Naive thymus-derived CD8-positive, alpha-beta T cell (primary cell): ENCODE results near the gene SLC7A4. TPM values are rescaled to one million over a fixed set of nuclear protein-coding genes. Genes with fewer than 3 reads are reported as not detected.

Source experiments
- ATAC-seq, 2 donors: fragments of 150-1000 bp; cut with Tn5 transposase in 1 of 2; sonication (Bioruptor Pico), chemical (Tn5 transposase) in 1 of 2; 1 replicate in 1 of 2; 2 replicates in 1 of 2; pipeline ENCODE4 v1.10.0; 2021; ENCODE audit warnings: mild to moderate bottlenecking in 2 of 2, moderate library complexity in 2 of 2
- POLR2A ChIA-PET: fragments of 350-600 bp; sonication (Branson Sonifier 250); formaldehyde crosslinking; loops from one replicate; lab custom pipeline; 2021; ENCODE audit warnings: antibody characterized with exemption; lab: Charles Lee
- DNase-seq, 10 donors: peaks; one replicate each; pipeline versions ENCODE4 v3.0.0 to v3.0.0-alpha.2; 2020 to 2022
- H3K27ac Mint-ChIP-seq, 10 donors: one replicate each; pipeline ENCODE4 v1.8.0; 2020 to 2022; ENCODE audit warnings: mild to moderate bottlenecking in 10 of 10, mixed read lengths in 10 of 10, moderate library complexity in 4 of 10, inconsistent platforms in 1 of 10
- H3K27me3 Mint-ChIP-seq, 5 donors: one replicate each; pipeline ENCODE4 v1.8.0; 2021 to 2022; ENCODE audit warnings: mixed read lengths in 5 of 5
- H3K36me3 Mint-ChIP-seq, 3 donors: one replicate each; pipeline ENCODE4 v1.8.0; 2020 to 2022; ENCODE audit warnings: mixed read lengths in 3 of 3, mild to moderate bottlenecking in 2 of 3, inconsistent platforms in 1 of 3
- H3K4me1 Mint-ChIP-seq, 4 donors: one replicate each; pipeline ENCODE4 v1.8.0; 2021 to 2022; ENCODE audit warnings: mixed read lengths in 4 of 4
- H3K4me3 Mint-ChIP-seq, 10 donors: one replicate each; pipeline ENCODE4 v1.8.0; 2020 to 2022; ENCODE audit warnings: mild to moderate bottlenecking in 10 of 10, mixed read lengths in 10 of 10, moderate library complexity in 6 of 10, inconsistent platforms in 1 of 10
- H3K9me3 Mint-ChIP-seq, 9 donors: one replicate each; pipeline ENCODE4 v1.8.0; 2020 to 2022; ENCODE audit warnings: mixed read lengths in 9 of 9, mild to moderate bottlenecking in 3 of 9, inconsistent platforms in 1 of 9, moderate library complexity in 1 of 9
- polyA plus RNA-seq, 3 donors: library from polyadenylated mRNA; unstranded; fragments of 300-500 nt; fragmentation: Illumina TruSeq; gene quantifications; one replicate each; pipeline ENCODE4 v1.2.3, GENCODE V29; 2021
- total RNA-seq, 8 experiments: library from RNA in 2 of 8; stranded (reverse) in 2 of 8; gene quantifications; one replicate each; pipeline ENCODE4 v1.2.3 and lab custom pipeline; 2021 to 2026

The SLC7A4 gene
- total and polyA plus RNA-seq, 5 experiments from 2014 or later = 0.69 to 1.4 (median 1.2) TPM

GRCh38 chr22:20990184-20991180 lies 41.9 kb downstream of the SLC7A4 start:
- no peaks in the 10 kb centered on the region for H3K27me3 Mint-ChIP-seq
- ATAC-seq (no peak), DNase-seq (no peak)
- H3K27ac Mint-ChIP-seq = peak overlapping the region in 2 of 10 donors; percentile 18 to 67
- H3K4me1 Mint-ChIP-seq = peaks cover 0 to 15% (median 4%) of the 10 kb centered on the region in 4 donors
- H3K36me3 Mint-ChIP-seq = peaks cover 0 to 33% (median 2%) of the 10 kb centered on the region in 3 donors
- no peak overlapping the region for H3K4me3 Mint-ChIP-seq
- POLR2A ChIA-PET = interaction anchor here (1.2 to 3.3 kb wide), 3 partner anchors 9 to 12 kb away, joined by 5 to 16 read pairs (median 12); partner anchors contain the start of genes LZTR1 and THAP7
- no peaks in the 10 kb centered on the region for H3K9me3 Mint-ChIP-seq

DNA sequence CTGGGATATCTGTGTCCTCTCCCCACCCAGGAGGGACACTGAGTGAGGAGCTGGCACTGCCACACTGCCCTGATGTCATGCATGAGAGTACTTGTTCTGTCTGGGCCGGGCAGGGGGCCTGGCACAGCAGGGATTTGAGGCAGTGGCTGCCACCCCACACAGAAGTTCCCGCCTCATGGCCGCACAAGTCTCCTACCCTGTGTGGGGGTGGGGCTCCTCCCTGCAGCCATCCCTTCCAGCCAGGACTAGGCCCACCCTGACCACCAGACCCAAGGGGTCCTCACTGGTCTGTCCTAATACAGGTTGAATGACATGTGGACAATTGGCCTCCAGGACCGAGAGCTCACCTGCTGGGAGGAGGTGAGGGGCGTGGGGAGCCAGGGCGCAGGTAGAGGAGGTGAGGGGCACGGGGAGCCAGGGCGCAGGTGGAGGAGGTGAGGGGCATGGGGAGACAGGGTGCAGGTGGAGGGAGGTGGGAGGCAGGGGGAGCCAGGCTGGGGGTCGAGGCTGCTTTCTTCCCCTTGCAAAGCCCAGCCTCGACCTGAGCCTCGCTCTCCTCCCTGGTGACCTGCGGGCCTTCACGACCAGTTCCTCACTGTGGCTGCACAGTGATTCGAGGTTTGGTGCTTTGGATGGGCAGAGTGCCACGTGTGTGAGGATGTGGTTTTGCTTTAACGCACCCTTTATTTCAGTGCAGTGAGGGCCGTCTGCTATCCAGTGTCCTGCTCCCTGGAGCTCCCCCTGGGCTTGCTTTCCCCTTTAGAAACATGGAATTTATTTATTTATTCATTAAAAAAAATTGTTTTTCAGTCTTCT lies 42.8 kb downstream of the SLC7A4 start:
- POLR2A ChIA-PET = interaction anchor here (1.2 to 3.3 kb wide), 2 partner anchors 10 to 13 kb away, joined by 5 to 16 read pairs; partner anchors contain the start of gene THAP7
- Mint-ChIP-seq H3K27me3 (no peaks in the 10 kb centered on the region), H3K27ac (no peak overlapping the region), H3K4me3 (peak overlapping the region in 1 of 10 donors; percentile 19), H3K9me3 (no peaks in the 10 kb centered on the region), H3K4me1 (peaks cover 0 to 18% (median 4%) of the 10 kb centered on the region in 4 donors), H3K36me3 (peaks cover 0 to 31% (median 2%) of the 10 kb centered on the region in 3 donors)
- no peak for DNase-seq
- ATAC-seq = no peak

GRCh38 chr22:20988573-20989322 lies 43.6 kb downstream of the SLC7A4 start:
- no peaks in the 10 kb centered on the region for H3K9me3 Mint-ChIP-seq
- DNase-seq (no peak), ATAC-seq (no peak)
- H3K36me3 Mint-ChIP-seq = peaks cover 0 to 31% (median 2%) of the 10 kb centered on the region in 3 donors
- peaks cover 5 to 24% (median 8%) of the 10 kb centered on the region in 4 donors for H3K4me1 Mint-ChIP-seq
- POLR2A ChIA-PET = interaction anchor here (3.3 kb wide), 1 partner anchor 11 kb away, joined by 16 read pairs; no protein-coding TSS in a partner anchor
- H3K27me3 Mint-ChIP-seq = no peaks in the 10 kb centered on the region
- no peak overlapping the region for H3K4me3 Mint-ChIP-seq
- H3K27ac Mint-ChIP-seq = no peak overlapping the region

DNA sequence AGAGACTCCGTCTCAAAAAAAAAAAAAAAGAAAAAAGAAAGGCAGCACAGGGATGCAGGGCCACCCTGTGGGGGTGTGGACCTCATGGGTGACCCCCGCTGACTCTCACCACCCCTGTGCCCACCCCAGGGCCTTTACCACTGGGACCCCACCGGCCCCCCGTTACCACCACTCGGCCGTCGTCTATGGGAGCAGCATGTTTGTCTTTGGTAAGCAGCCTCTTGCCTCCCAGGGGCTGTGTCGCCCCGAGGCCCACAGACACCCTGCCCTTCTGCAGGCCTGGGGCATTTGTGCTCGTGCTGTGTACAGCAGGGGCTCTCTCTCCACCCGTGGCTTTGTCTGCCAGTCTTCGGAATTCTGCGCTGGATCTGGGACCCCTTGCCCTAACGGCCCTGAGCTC lies 45.0 kb downstream of the SLC7A4 start:
- H3K9me3 Mint-ChIP-seq = no peaks in the 10 kb centered on the region
- POLR2A ChIA-PET = interaction anchor here (0.8 kb wide), 1 partner anchor 11 kb away, joined by 3 read pairs; no protein-coding TSS in a partner anchor

GRCh38 chr22:20986365-20986764 lies 46.0 kb downstream of the SLC7A4 start:
- POLR2A ChIA-PET = interaction anchor here (0.6 to 0.9 kb wide), 2 partner anchors 10 to 16 kb away, joined by 3 read pairs; partner anchors contain the start of gene THAP7
- no peak for ATAC-seq
- peaks cover 0 to 27% (median 2%) of the 10 kb centered on the region in 3 donors for H3K36me3 Mint-ChIP-seq

More for the DNA sequence above, 45.0 kb downstream of the SLC7A4 start:
- no peaks in the 10 kb centered on the region for H3K27me3 Mint-ChIP-seq
- no peak overlapping the region for H3K4me3 Mint-ChIP-seq
- H3K4me1 Mint-ChIP-seq = peaks cover 16 to 38% (median 19%) of the 10 kb centered on the region in 4 donors
- ATAC-seq = no peak
- no peak overlapping the region for H3K27ac Mint-ChIP-seq
- peaks cover 0 to 31% (median 2%) of the 10 kb centered on the region in 3 donors for H3K36me3 Mint-ChIP-seq
- DNase-seq = no peak

GRCh38 chr22:20985720-20986119 lies 46.6 kb downstream of the SLC7A4 start:
- Mint-ChIP-seq H3K4me3 (no peak overlapping the region), H3K4me1 (peaks cover 23 to 48% (median 32%) of the 10 kb centered on the region in 4 donors), H3K9me3 (no peaks in the 10 kb centered on the region), H3K27me3 (no peaks in the 10 kb centered on the region), H3K36me3 (peaks cover 0 to 25% (median 2%) of the 10 kb centered on the region in 3 donors), H3K27ac (no peak overlapping the region)
- POLR2A ChIA-PET = interaction anchor here (0.6 to 0.9 kb wide), 3 partner anchors 11 to 64 kb away, joined by 3 to 5 read pairs (median 3); partner anchors contain the start of gene THAP7
- no peak for DNase-seq
- no peak for ATAC-seq

More at GRCh38 chr22:20986365-20986764, 46.0 kb downstream of the SLC7A4 start:
- Mint-ChIP-seq H3K27me3 (no peaks in the 10 kb centered on the region), H3K9me3 (no peaks in the 10 kb centered on the region), H3K27ac (peak overlapping the region in 2 of 10 donors; percentile 3 to 16), H3K4me3 (no peak overlapping the region), H3K4me1 (peaks cover 18 to 41% (median 25%) of the 10 kb centered on the region in 4 donors)
- no peak for DNase-seq

- POLR2A ChIA-PET = interaction anchor here (1.5 to 4.3 kb wide), 2 partner anchors 19 to 66 kb away, joined by 3 to 78 read pairs; partner anchors contain the start of genes CRKL and THAP7
- Mint-ChIP-seq H3K27ac (peak overlapping the region; percentile 88 to 97 (median 94)), H3K4me3 (peak overlapping the region; percentile 88 to 97 (median 95)), H3K27me3 (no peaks in the 10 kb centered on the region), H3K4me1 (peaks cover 30 to 53% (median 49%) of the 10 kb centered on the region in 4 donors), H3K9me3 (peaks cover 0 to 4% (median 0%) of the 10 kb centered on the region in 9 donors), H3K36me3 (peaks cover 0 to 24% (median 0%) of the 10 kb centered on the region in 3 donors)
- ATAC-seq = no peak
- DNase-seq = no peak
Observed at GRCh38 chr22:20983081-20983771, 49.1 kb downstream of the SLC7A4 start.

DNA sequence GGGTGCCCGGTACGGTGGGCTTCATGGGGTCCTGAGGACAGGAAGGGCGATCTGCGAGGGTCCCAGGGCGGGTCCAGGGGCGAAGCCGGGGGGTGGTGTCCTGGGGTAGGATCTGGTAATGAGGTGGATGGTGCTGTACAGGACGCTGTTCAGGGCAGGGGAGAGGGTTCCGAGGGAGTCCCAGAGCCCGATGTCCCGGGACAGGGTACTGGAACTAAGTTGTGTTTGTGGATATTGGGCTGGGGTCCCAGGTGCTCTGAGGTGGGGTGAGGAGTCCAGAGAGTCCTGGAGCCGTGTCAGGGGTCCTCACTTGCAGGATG lies 49.8 kb downstream of the SLC7A4 start:
- peaks cover 28 to 52% (median 49%) of the 10 kb centered on the region in 4 donors for H3K4me1 Mint-ChIP-seq
- H3K4me3 Mint-ChIP-seq = peak overlapping the region; percentile 88 to 97 (median 95)
- H3K9me3 Mint-ChIP-seq = peaks cover 0 to 4% (median 0%) of the 10 kb centered on the region in 9 donors
- peak overlapping the region; percentile 88 to 97 (median 94) for H3K27ac Mint-ChIP-seq
- POLR2A ChIA-PET = interaction anchor here (1.0 to 4.3 kb wide), 9 partner anchors 8 to 1551 kb away, joined by 3 to 78 read pairs (median 4); partner anchors contain the start of genes CRKL, HIRA and THAP7
- peak in 1 of 10 donors; percentile 58 for DNase-seq
- H3K27me3 Mint-ChIP-seq = no peaks in the 10 kb centered on the region
- H3K36me3 Mint-ChIP-seq = peaks cover 0 to 19% (median 0%) of the 10 kb centered on the region in 3 donors
- peak in 1 of 2 donors; percentile 10 for ATAC-seq

DNA sequence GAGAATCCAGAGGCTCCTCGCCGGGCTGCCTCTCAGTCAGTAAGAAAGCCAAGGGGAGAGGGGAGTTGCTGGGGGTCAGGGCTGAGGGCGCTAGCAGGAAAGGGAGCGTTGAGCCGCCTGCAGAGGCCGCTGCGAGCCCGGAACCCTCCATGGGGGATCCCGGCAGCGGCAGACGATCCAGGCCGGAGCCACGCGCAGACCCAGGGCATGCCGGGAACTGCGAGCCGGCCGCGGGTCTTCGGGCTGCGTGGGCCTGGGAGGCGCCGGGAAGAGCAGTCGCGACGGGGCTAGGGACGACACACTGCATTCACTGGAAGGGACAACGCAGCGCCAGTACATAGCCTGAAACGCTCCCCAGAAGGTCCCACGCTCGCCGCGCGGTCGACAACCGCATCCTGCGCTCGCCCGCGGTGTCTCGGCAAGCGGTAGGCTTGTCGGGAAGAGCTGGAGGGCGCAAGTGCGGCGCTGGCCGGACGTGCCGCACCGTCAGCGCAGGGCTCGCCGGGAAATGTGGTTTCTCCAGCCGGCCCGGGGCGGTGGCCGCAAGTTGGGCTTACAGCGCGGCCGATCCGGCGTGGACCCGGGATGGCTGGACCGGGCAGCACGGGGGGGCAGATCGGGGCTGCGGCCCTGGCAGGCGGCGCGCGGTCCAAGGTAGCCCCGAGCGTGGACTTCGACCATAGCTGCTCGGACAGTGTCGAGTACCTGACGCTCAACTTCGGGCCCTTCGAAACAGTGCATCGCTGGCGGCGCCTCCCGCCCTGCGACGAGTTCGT lies 50.4 kb downstream of the SLC7A4 start, which contains the start of gene LZTR1:
Gene LZTR1, plus strand, starts transcription at position 511 of the 776 bp plus-strand sequence. Its CDS starts 75 bp downstream, at position 586.
- POLR2A ChIA-PET = interaction anchor here (1.0 to 4.3 kb wide), 10 partner anchors 9 to 1550 kb away, joined by 3 to 78 read pairs (median 4); partner anchors contain the start of genes CRKL, HIRA and THAP7
- peaks cover 28 to 52% (median 49%) of the 10 kb centered on the region in 4 donors for H3K4me1 Mint-ChIP-seq
- H3K4me3 Mint-ChIP-seq = peak within 1 kb of the TSS; percentile 88 to 97 (median 95)
- H3K9me3 Mint-ChIP-seq = peaks cover 0 to 4% (median 0%) of the 10 kb centered on the region in 9 donors
- DNase-seq = peak; percentile 44 to 78 (median 58)
- H3K27ac Mint-ChIP-seq = peak within 1 kb of the TSS; percentile 88 to 97 (median 94)
- ATAC-seq = peak; percentile 78 to 84
- peaks cover 0 to 14% (median 0%) of the 10 kb centered on the region in 3 donors for H3K36me3 Mint-ChIP-seq
- H3K27me3 Mint-ChIP-seq = no peaks in the 10 kb centered on the region
